Effector memory CD8-positive, alpha-beta T cell (primary cell): ENCODE data around the gene ANAPC15.

ENCODE experiments used
- ATAC-seq: fragments of 150-1000 bp; cut with Tn5 transposase; replicated peaks from 2 replicates; pipeline ENCODE4 v1.10.0; 2021; ENCODE audit warnings: mild to moderate bottlenecking, moderate library complexity
- DNase-seq, 3 experiments: peaks; one replicate each; pipeline ENCODE4 v3.0.0; 2021
- H3K27ac Mint-ChIP-seq, 2 donors: one replicate each; pipeline ENCODE4 v1.8.0; 2022; ENCODE audit warnings: mild to moderate bottlenecking in 2 of 2, mixed read lengths in 2 of 2, moderate library complexity in 2 of 2
- H3K27me3 Mint-ChIP-seq, 2 donors: one replicate each; pipeline ENCODE4 v1.8.0; 2022; ENCODE audit warnings: mixed read lengths in 2 of 2
- H3K36me3 Mint-ChIP-seq: one replicate; pipeline ENCODE4 v1.8.0; 2022; ENCODE audit warnings: mild to moderate bottlenecking, moderate library complexity, mixed read lengths; ENCODE audit not compliant: insufficient read depth
- H3K4me1 Mint-ChIP-seq, 2 donors: one replicate each; pipeline ENCODE4 v1.8.0; 2022; ENCODE audit warnings: low read depth in 2 of 2, mixed read lengths in 2 of 2
- H3K4me3 Mint-ChIP-seq, 2 donors: one replicate each; pipeline ENCODE4 v1.8.0; 2022; ENCODE audit warnings: mild to moderate bottlenecking in 2 of 2, mixed read lengths in 2 of 2, moderate library complexity in 2 of 2
- H3K9me3 Mint-ChIP-seq, 2 donors: one replicate each; pipeline ENCODE4 v1.8.0; 2022; ENCODE audit warnings: mixed read lengths in 2 of 2

Gene ANAPC15

GRCh38 chr11:72075109-72075508 lies 37.4 kb downstream of the ANAPC15 start:
- DNase-seq, result no peak
- H3K4me1 Mint-ChIP-seq, result peaks cover 21 to 25% of the 10 kb centered on the region in 2 donors

GRCh38 chr11:72072348-72072747 lies 40.1 kb downstream of the ANAPC15 start:
- peaks cover 4% of the 10 kb centered on the region for H3K36me3 Mint-ChIP-seq
- H3K27me3 Mint-ChIP-seq, result no peaks in the 10 kb centered on the region
- DNase-seq (no peak), ATAC-seq (no peak)
- H3K4me3 Mint-ChIP-seq, result no peak overlapping the region
- H3K9me3 Mint-ChIP-seq, result no peaks in the 10 kb centered on the region
- H3K4me1 Mint-ChIP-seq, result peaks cover 19 to 21% of the 10 kb centered on the region in 2 donors
- H3K27ac Mint-ChIP-seq, result no peak overlapping the region

More at GRCh38 chr11:72075109-72075508, 37.4 kb downstream of the ANAPC15 start:
- no peak for ATAC-seq
- no peaks in the 10 kb centered on the region for H3K9me3 Mint-ChIP-seq
- H3K4me3 Mint-ChIP-seq, result no peak overlapping the region
- H3K36me3 Mint-ChIP-seq, result peaks cover 10% of the 10 kb centered on the region
- peak overlapping the region in 1 of 2 donors; percentile 44 for H3K27ac Mint-ChIP-seq
- H3K27me3 Mint-ChIP-seq, result no peaks in the 10 kb centered on the region

GRCh38 chr11:72070491-72070890 lies 42.0 kb downstream of the ANAPC15 start:
- H3K4me1 Mint-ChIP-seq, result peaks cover 19 to 21% of the 10 kb centered on the region in 2 donors

GRCh38 chr11:72069787-72070251 lies 42.7 kb downstream of the ANAPC15 start:
- peak; percentile 42 for ATAC-seq
- H3K4me1 Mint-ChIP-seq, result peaks cover 19 to 21% of the 10 kb centered on the region in 2 donors
- peak overlapping the region; percentile 87 to 90 for H3K27ac Mint-ChIP-seq
- H3K9me3 Mint-ChIP-seq, result no peaks in the 10 kb centered on the region
- H3K27me3 Mint-ChIP-seq, result no peaks in the 10 kb centered on the region
- no peak for DNase-seq
- H3K4me3 Mint-ChIP-seq, result peak overlapping the region in 1 of 2 donors; percentile 7
- H3K36me3 Mint-ChIP-seq, result peaks cover 6% of the 10 kb centered on the region

More at GRCh38 chr11:72070491-72070890, 42.0 kb downstream of the ANAPC15 start:
- Mint-ChIP-seq H3K36me3 (peaks cover 6% of the 10 kb centered on the region), H3K27me3 (no peaks in the 10 kb centered on the region), H3K9me3 (no peaks in the 10 kb centered on the region), H3K27ac (peak overlapping the region in 1 of 2 donors; percentile 87), H3K4me3 (peak overlapping the region in 1 of 2 donors; percentile 7)
- DNase-seq (no peak), ATAC-seq (no peak)

GRCh38 chr11:72069200-72069599 lies 43.3 kb downstream of the ANAPC15 start:
- H3K27ac Mint-ChIP-seq, result peak overlapping the region; percentile 87 to 90

GRCh38 chr11:72067676-72068075 lies 44.8 kb downstream of the ANAPC15 start:
- no peak for ATAC-seq
- Mint-ChIP-seq H3K4me1 (peaks cover 14 to 19% of the 10 kb centered on the region in 2 donors), H3K9me3 (no peaks in the 10 kb centered on the region), H3K27me3 (no peaks in the 10 kb centered on the region), H3K4me3 (no peak overlapping the region), H3K27ac (peak overlapping the region in 1 of 2 donors; percentile 90), H3K36me3 (peaks cover 6% of the 10 kb centered on the region)
- no peak for DNase-seq

More at GRCh38 chr11:72069200-72069599, 43.3 kb downstream of the ANAPC15 start:
- ATAC-seq (no peak), DNase-seq (no peak)
- H3K36me3 Mint-ChIP-seq, result peaks cover 7% of the 10 kb centered on the region
- peaks cover 19 to 21% of the 10 kb centered on the region in 2 donors for H3K4me1 Mint-ChIP-seq
- H3K4me3 Mint-ChIP-seq, result peak overlapping the region in 1 of 2 donors; percentile 7
- H3K27me3 Mint-ChIP-seq, result no peaks in the 10 kb centered on the region
- no peaks in the 10 kb centered on the region for H3K9me3 Mint-ChIP-seq

GRCh38 chr11:72067266-72067665 lies 45.2 kb downstream of the ANAPC15 start:
- ATAC-seq (no peak), DNase-seq (no peak)
- Mint-ChIP-seq H3K27ac (peak overlapping the region in 1 of 2 donors; percentile 38), H3K36me3 (peaks cover 6% of the 10 kb centered on the region), H3K27me3 (no peaks in the 10 kb centered on the region), H3K4me3 (no peak overlapping the region), H3K9me3 (no peaks in the 10 kb centered on the region), H3K4me1 (peaks cover 14 to 16% of the 10 kb centered on the region in 2 donors)

- H3K36me3 Mint-ChIP-seq, result peaks cover 6% of the 10 kb centered on the region
- no peak for ATAC-seq
- no peak overlapping the region for H3K4me3 Mint-ChIP-seq
Observed at GRCh38 chr11:72066855-72067254, 45.6 kb downstream of the ANAPC15 start.

GRCh38 chr11:72061739-72062396 lies 50.6 kb downstream of the ANAPC15 start:
- Mint-ChIP-seq H3K4me3 (no peak overlapping the region), H3K36me3 (peaks cover 12% of the 10 kb centered on the region), H3K27me3 (no peaks in the 10 kb centered on the region), H3K4me1 (peaks cover 0 to 3% of the 10 kb centered on the region in 2 donors), H3K27ac (peak overlapping the region; percentile 12 to 17), H3K9me3 (no peaks in the 10 kb centered on the region)
- ATAC-seq (no peak), DNase-seq (no peak)

More at GRCh38 chr11:72066855-72067254, 45.6 kb downstream of the ANAPC15 start:
- Mint-ChIP-seq H3K27ac (peak overlapping the region in 1 of 2 donors; percentile 38), H3K4me1 (peaks cover 14 to 16% of the 10 kb centered on the region in 2 donors), H3K9me3 (no peaks in the 10 kb centered on the region), H3K27me3 (no peaks in the 10 kb centered on the region)
- no peak for DNase-seq
